NCI-H510A (cell line): ENCODE data around the gene COPS4.

Source experiments
- DNase-seq: peaks from one replicate; lab custom pipeline; 2025; lab: John Stamatoyannopoulos, UW

The COPS4 gene

GRCh38 chr4:83121246-83121645, 86.3 kb downstream of the COPS4 start:
- DNase-seq: no peak

GRCh38 chr4:83124111-83124780, 89.3 kb downstream of the COPS4 start:
- DNase-seq: no peak
